HEK293 (cell line): ENCODE data around the gene KRTCAP3.

Experiments
- CTCF ChIA-PET: fragments of 350-600 bp; formaldehyde crosslinking; extraction: SDS; loops from one replicate; lab custom pipeline; 2021; ENCODE audit warnings: antibody characterized with exemption; lab: Yijun Ruan, JAX
- POLR2A ChIA-PET: fragments of 300-600 bp; formaldehyde crosslinking; extraction: SDS; loops from one replicate; lab custom pipeline; 2020; ENCODE audit warnings: antibody characterized with exemption, inconsistent platforms; lab: Yijun Ruan, JAX
- H3K27ac ChIP-seq: fragments of 200-500 bp; sonication (Bioruptor generic); 2 replicates; pipeline ENCODE4 v1.5.1; 2014; ENCODE audit warnings: low read depth, low read length, control low read depth, inconsistent platforms; ENCODE audit errors: extremely low read depth
- H3K36me3 ChIP-seq, 2 experiments: fragments of 200-500 bp in 1 of 2; sonication (Bioruptor generic) in 1 of 2; 1 replicate in 1 of 2; 2 replicates in 1 of 2; pipeline ENCODE4 v1.5.1; 2014 to 2017; ENCODE audit warnings: inconsistent platforms in 2 of 2, low read length in 2 of 2; ENCODE audit not compliant: control insufficient read depth in 2 of 2, insufficient read depth in 1 of 2
- H3K4me1 ChIP-seq: fragments of 200-500 bp; sonication (Bioruptor generic); 2 replicates; pipeline ENCODE4 v1.5.1; 2014; ENCODE audit warnings: mild to moderate bottlenecking, low read length, inconsistent platforms; ENCODE audit not compliant: control insufficient read depth, insufficient read depth
- H3K4me3 ChIP-seq: 2 replicates; pipeline ENCODE4 v1.5.1; 2011; ENCODE audit warnings: low read depth, mild to moderate bottlenecking, control low read depth, low read length, moderate library complexity
- H3K9me3 ChIP-seq: fragments of 200-500 bp; sonication (Bioruptor generic); 2 replicates; pipeline ENCODE4 v1.5.1; 2014; ENCODE audit warnings: low read depth, low read length, inconsistent platforms; ENCODE audit not compliant: control insufficient read depth, insufficient read depth
- GFI1B ChIP-seq: fragments of 450-650 bp; formaldehyde crosslinking; IDR thresholded peaks from 2 replicates; pipeline ENCODE4 v1.5.1; 2016; ENCODE audit warnings: missing biosample characterization, missing genetic modification characterization
- GLIS1 ChIP-seq: fragments of 450-650 bp; formaldehyde crosslinking; IDR thresholded peaks from 2 replicates; pipeline ENCODE4 v1.5.1; 2016; ENCODE audit warnings: missing biosample characterization, missing genetic modification characterization
- GLIS2 ChIP-seq: fragments of 450-650 bp; formaldehyde crosslinking; IDR thresholded peaks from 2 replicates; pipeline ENCODE4 v1.5.1; 2016; ENCODE audit warnings: missing biosample characterization, missing genetic modification characterization
- HIC1 ChIP-seq: fragments of 450-650 bp; formaldehyde crosslinking; IDR thresholded peaks from 2 replicates; pipeline ENCODE4 v1.5.1; 2016; ENCODE audit warnings: missing biosample characterization, missing genetic modification characterization
- KLF16 ChIP-seq: fragments of 450-650 bp; formaldehyde crosslinking; IDR thresholded peaks from 2 replicates; pipeline ENCODE4 v1.5.1; 2017; ENCODE audit warnings: missing biosample characterization, missing genetic modification characterization
- MYNN ChIP-seq: fragments of 450-650 bp; formaldehyde crosslinking; IDR thresholded peaks from 2 replicates; pipeline ENCODE4 v1.5.1; 2016; ENCODE audit warnings: missing biosample characterization, missing genetic modification characterization, borderline replicate concordance
- OVOL3 ChIP-seq: fragments of 450-650 bp; formaldehyde crosslinking; IDR thresholded peaks from 2 replicates; pipeline ENCODE4 v1.5.1; 2016; ENCODE audit warnings: missing biosample characterization, missing genetic modification characterization
- TRIM28 ChIP-seq: IDR thresholded peaks from 2 replicates; pipeline ENCODE4 v1.6.1; 2011; ENCODE audit warnings: low read length, control low read depth, borderline replicate concordance
- ZIC2 ChIP-seq: fragments of 450-650 bp; formaldehyde crosslinking; IDR thresholded peaks from 2 replicates; pipeline ENCODE4 v1.5.1; 2016; ENCODE audit warnings: missing biosample characterization, missing genetic modification characterization
- ZNF112 ChIP-seq: fragments of 450-650 bp; formaldehyde crosslinking; IDR thresholded peaks from 2 replicates; pipeline ENCODE4 v1.5.0; 2017; ENCODE audit warnings: missing biosample characterization, missing genetic modification characterization
- ZNF146 ChIP-seq: fragments of 450-650 bp; formaldehyde crosslinking; IDR thresholded peaks from 2 replicates; pipeline ENCODE4 v1.5.1; 2016; ENCODE audit warnings: missing biosample characterization, missing genetic modification characterization
- ZNF26 ChIP-seq: fragments of 450-650 bp; formaldehyde crosslinking; IDR thresholded peaks from 2 replicates; pipeline ENCODE4 v1.5.1; 2016; ENCODE audit warnings: missing biosample characterization, missing genetic modification characterization
- ZNF311 ChIP-seq: fragments of 450-650 bp; formaldehyde crosslinking; IDR thresholded peaks from 2 replicates; pipeline ENCODE4 v1.5.1; 2017; ENCODE audit warnings: missing biosample characterization, missing genetic modification characterization, borderline replicate concordance
- ZNF423 ChIP-seq: fragments of 450-650 bp; formaldehyde crosslinking; IDR thresholded peaks from 2 replicates; pipeline ENCODE4 v1.5.1; 2016; ENCODE audit warnings: missing biosample characterization, missing genetic modification characterization
- ZNF426 ChIP-seq: fragments of 450-650 bp; formaldehyde crosslinking; IDR thresholded peaks from 2 replicates; pipeline ENCODE4 v1.5.1; 2017; ENCODE audit warnings: missing biosample characterization, missing genetic modification characterization, mild to moderate bottlenecking, inconsistent platforms, moderate library complexity
- ZNF473 ChIP-seq: fragments of 450-650 bp; formaldehyde crosslinking; IDR thresholded peaks from 2 replicates; pipeline ENCODE4 v1.5.1; 2017; ENCODE audit warnings: missing biosample characterization, missing genetic modification characterization
- ZNF514 ChIP-seq: fragments of 450-650 bp; formaldehyde crosslinking; IDR thresholded peaks from 2 replicates; pipeline ENCODE4 v1.5.1; 2016; ENCODE audit warnings: missing biosample characterization, missing genetic modification characterization
- ZNF529 ChIP-seq: fragments of 450-650 bp; formaldehyde crosslinking; IDR thresholded peaks from 2 replicates; pipeline ENCODE4 v1.5.1; 2017; ENCODE audit warnings: missing genetic modification characterization, missing biosample characterization; ENCODE audit not compliant: insufficient replicate concordance
- ZNF544 ChIP-seq: fragments of 450-650 bp; formaldehyde crosslinking; IDR thresholded peaks from 2 replicates; pipeline ENCODE4 v1.5.0; 2017; ENCODE audit warnings: missing biosample characterization, missing genetic modification characterization
- ZNF560 ChIP-seq: fragments of 450-650 bp; formaldehyde crosslinking; IDR thresholded peaks from 2 replicates; pipeline ENCODE4 v1.5.1; 2017; ENCODE audit warnings: missing biosample characterization, missing genetic modification characterization, borderline replicate concordance
- ZNF626 ChIP-seq: fragments of 450-650 bp; sonication (Bioruptor Pico); formaldehyde crosslinking; IDR thresholded peaks from 2 replicates; pipeline ENCODE4 v1.5.1; 2018; ENCODE audit warnings: missing biosample characterization, missing genetic modification characterization, inconsistent platforms
- ZNF660 ChIP-seq: fragments of 450-650 bp; IDR thresholded peaks from 2 replicates; pipeline ENCODE4 v1.5.1; 2018; ENCODE audit warnings: missing biosample characterization, mild to moderate bottlenecking, missing genetic modification characterization
- ZNF701 ChIP-seq: fragments of 450-650 bp; formaldehyde crosslinking; IDR thresholded peaks from 2 replicates; pipeline ENCODE4 v1.5.1; 2016; ENCODE audit warnings: missing biosample characterization, missing genetic modification characterization
- ZNF704 ChIP-seq: fragments of 450-650 bp; formaldehyde crosslinking; IDR thresholded peaks from 2 replicates; pipeline ENCODE4 v1.5.1; 2016; ENCODE audit warnings: missing biosample characterization, missing genetic modification characterization

Gene KRTCAP3

GRCh38 chr2:27427863-27428212 is 14.3 kb upstream of the KRTCAP3 start:
- Histone ChIP-seq H3K4me1 (peaks cover 11% of the 10 kb centered on the region), H3K4me3 (peak overlapping the region; percentile 70), H3K36me3 (peaks cover under 1 to 6% of the 10 kb centered on the region in 2 experiments; a peak in 2 of 3 replicates), H3K27ac (peak overlapping the region; percentile 96; the same call in 1 of the 2 replicates), H3K9me3 (no peaks in the 10 kb centered on the region)
- TF ChIP-seq ZNF626 (tag by site-specific recombination) (no peak), ZNF473 (tag by site-specific recombination) (no peak), GFI1B (tag by site-specific recombination) (no peak), TRIM28 (no peak), MYNN (tag by site-specific recombination) (no peak), ZNF26 (tag by site-specific recombination) (no peak), ZNF514 (tag by site-specific recombination) (no peak), ZNF112 (tag by site-specific recombination) (no peak), OVOL3 (no peak)
- CTCF ChIA-PET, result interaction anchor here (1.1 to 3.0 kb wide), 3 partner anchors 18 to 1167 kb away, joined by 3 to 15 read pairs (median 3); partner anchors contain the start of gene PPM1G
- POLR2A ChIA-PET, result interaction anchor here (0.9 to 3.8 kb wide), 17 partner anchors 9 to 236 kb away, joined by 3 to 56 read pairs (median 4); partner anchors contain the start of genes CCDC121, EIF2B4, GPN1 and GTF3C2

GRCh38 chr2:27428213-27428977 is 13.8 kb upstream of the KRTCAP3 start, which contains the start of gene NRBP1:
TSS of gene NRBP1 (plus strand) at chr2:27428631. CDS start at chr2:27433274, 4,643 bp downstream.
- POLR2A ChIA-PET, result interaction anchor here (0.5 to 3.8 kb wide), 22 partner anchors 9 to 235 kb away, joined by 3 to 56 read pairs (median 3); partner anchors contain the start of genes CCDC121, EIF2B4, GPN1 and GTF3C2
- TF ChIP-seq KLF16, result peak; percentile 82
- TF ChIP-seq ZNF311 (tag by site-specific recombination), result no peak
- no peak for TF ChIP-seq HIC1 (tag by site-specific recombination)
- no peak for TF ChIP-seq ZNF529 (tag by site-specific recombination)
- TF ChIP-seq ZNF704 (tag by site-specific recombination), result no peak
- peak; percentile 24; the same call in 1 of the 2 replicates for TF ChIP-seq ZIC2
- peak; percentile 84 for TF ChIP-seq GLIS2 (tag by site-specific recombination)
- TF ChIP-seq ZNF544 (tag by site-specific recombination), result no peak
- no peak for TF ChIP-seq ZNF701 (tag by site-specific recombination)
- no peak for TF ChIP-seq ZNF426 (tag by site-specific recombination)
- no peak for TF ChIP-seq ZNF660 (tag by site-specific recombination)
- no peak for TF ChIP-seq ZNF560 (tag by site-specific recombination)
- TF ChIP-seq ZNF423 (tag by site-specific recombination), result 0 out of 2 replicates have a peak, but pooled peaks have one; percentile 36
- TF ChIP-seq ZNF146, result no peak
- TF ChIP-seq GLIS1 (tag by site-specific recombination), result peak; percentile 34

More at GRCh38 chr2:27428213-27428977, 13.8 kb upstream of the KRTCAP3 start, which contains the start of gene NRBP1:
- Histone ChIP-seq H3K36me3 (peaks cover 6 to 11% of the 10 kb centered on the region in 2 experiments), H3K4me3 (peak within 1 kb of the TSS; percentile 70), H3K4me1 (peaks cover 11% of the 10 kb centered on the region), H3K9me3 (no peaks in the 10 kb centered on the region), H3K27ac (peak within 1 kb of the TSS; percentile 96)
- CTCF ChIA-PET, result interaction anchor here (0.6 to 3.0 kb wide), 7 partner anchors 10 to 1167 kb away, joined by 3 to 15 read pairs (median 4); partner anchors contain the start of gene PPM1G
